Endothelial cell of umbilical vein (primary cell): ENCODE data around the gene PIP4K2C. TPM values are rescaled to one million over a fixed set of nuclear protein-coding genes. Genes with fewer than 3 reads are reported as not detected.

Experiments
- BruUV-seq: library from RNA; stranded (reverse); fragments of 400-500 nt; replicated peaks from 2 replicates; lab custom pipeline; 2021; lab: Mats Ljungman, UMichigan
- CTCF ChIA-PET: fragments of 300-600, 350-600 bp; sonication (Branson Sonifier 250); formaldehyde crosslinking; loops from one replicate; lab custom pipeline; 2021; ENCODE audit warnings: antibody characterized with exemption, inconsistent platforms; lab: Charles Lee
- POLR2A ChIA-PET: fragments of 300-600, 350-600 bp; sonication (Branson Sonifier 250); formaldehyde crosslinking; loops from one replicate; lab custom pipeline; 2021; ENCODE audit warnings: antibody characterized with exemption, inconsistent platforms; lab: Charles Lee
- DNase-seq: peaks from one replicate; pipeline ENCODE4 v3.0.0-alpha.2; 2011; ENCODE audit warnings: low read depth, low spot score
- FAIRE-seq: peaks from 2 replicates; lab custom pipeline; 2011; peaks lifted over from hg19 to GRCh38; lab: Jason Lieb, UNC
- H2AFZ ChIP-seq: 2 replicates; pipeline ENCODE4 v1.6.0; 2012; ENCODE audit warnings: low read depth, low read length, control low read depth, inconsistent platforms
- H3K27ac ChIP-seq: 2 replicates; pipeline ENCODE4 v1.5.1; 2011; ENCODE audit warnings: low read depth, mild to moderate bottlenecking, control low read depth, low read length, moderate library complexity; ENCODE audit not compliant: insufficient read depth
- H3K27me3 ChIP-seq, 2 experiments: 2 replicates each; pipeline versions ENCODE4 v1.6.0 to v1.6.1; 2011; ENCODE audit warnings: low read length in 2 of 2, mixed read lengths in 1 of 2; ENCODE audit not compliant: control insufficient read depth in 2 of 2, insufficient read depth in 2 of 2
- H3K36me3 ChIP-seq, 2 experiments: 2 replicates in 1 of 2; 3 replicates in 1 of 2; pipeline ENCODE4 v1.5.1; 2011; ENCODE audit warnings: low read length in 2 of 2, mild to moderate bottlenecking in 1 of 2, moderate library complexity in 1 of 2; ENCODE audit not compliant: control insufficient read depth in 2 of 2, insufficient read depth in 2 of 2; ENCODE audit errors: extremely low read depth in 1 of 2
- H3K4me1 ChIP-seq: 3 replicates; pipeline ENCODE4 v1.5.1; 2011; ENCODE audit warnings: mild to moderate bottlenecking, low read length; ENCODE audit not compliant: control insufficient read depth, insufficient read depth; ENCODE audit errors: extremely low read depth
- H3K4me2 ChIP-seq: 2 replicates; pipeline ENCODE4 v1.6.1; 2011; ENCODE audit warnings: low read length, control low read depth, mixed read lengths; ENCODE audit not compliant: insufficient read depth
- H3K4me3 ChIP-seq, 3 experiments: fragments of 200-600 bp in 1 of 3; sonication (generic), shearing (Covaris generic) in 1 of 3; replicated peaks in 1 of 3; 2 replicates each; pipeline ENCODE4 v1.5.1; 2011 to 2016; ENCODE audit warnings: control low read depth in 3 of 3, low read length in 3 of 3, mild to moderate bottlenecking in 2 of 3, inconsistent platforms in 1 of 3, low read depth in 1 of 3, moderate library complexity in 1 of 3; ENCODE audit not compliant: insufficient read depth in 1 of 3
- H3K79me2 ChIP-seq: 2 replicates; pipeline ENCODE4 v1.6.0; 2012; ENCODE audit warnings: low read length, inconsistent platforms; ENCODE audit not compliant: control insufficient read depth, insufficient read depth
- H3K9ac ChIP-seq: replicated peaks from 2 replicates; pipeline ENCODE3; 2011; ENCODE audit warnings: low read length, control low read depth; ENCODE audit not compliant: insufficient read depth; ENCODE audit errors: extremely low read depth
- H3K9me1 ChIP-seq: replicated peaks from 3 replicates; pipeline ENCODE4 v1.6.0; 2011; ENCODE audit warnings: mild to moderate bottlenecking, low read length; ENCODE audit not compliant: control insufficient read depth, insufficient read depth; ENCODE audit errors: extremely low read depth
- H3K9me3 ChIP-seq: replicated peaks from 2 replicates; pipeline ENCODE4 v1.5.1; 2012; ENCODE audit warnings: low read length, inconsistent platforms; ENCODE audit not compliant: control insufficient read depth, insufficient read depth
- H4K20me1 ChIP-seq: replicated peaks from 2 replicates; pipeline ENCODE3; 2011; ENCODE audit warnings: mild to moderate bottlenecking, low read length; ENCODE audit not compliant: control insufficient read depth, insufficient read depth; ENCODE audit errors: extremely low read depth
- CTCF ChIP-seq, 2 donors: IDR thresholded peaks; 1 replicate in 1 of 2; 2 replicates in 1 of 2; pipeline ENCODE4 v1.5.1; 2011; ENCODE audit warnings: low read length in 2 of 2, mild to moderate bottlenecking in 2 of 2, moderate library complexity in 2 of 2, control low read depth in 1 of 2, inconsistent platforms in 1 of 2, low read depth in 1 of 2; ENCODE audit not compliant: insufficient read depth in 1 of 2; ENCODE audit errors: extremely low read depth in 1 of 2
- EZH2 ChIP-seq: IDR thresholded peaks from 2 replicates; pipeline ENCODE4 v1.6.1; 2012; ENCODE audit warnings: borderline replicate concordance, low read depth, mild to moderate bottlenecking, moderate library complexity, low read length, inconsistent platforms; ENCODE audit not compliant: severe bottlenecking
- FOS ChIP-seq: IDR thresholded peaks from 2 replicates; pipeline ENCODE4 v1.6.1; 2011; ENCODE audit warnings: mild to moderate bottlenecking, low read length, moderate library complexity, borderline replicate concordance; ENCODE audit not compliant: insufficient read depth
- GATA2 ChIP-seq: IDR thresholded peaks from 2 replicates; pipeline ENCODE4 v1.7.0; 2011; ENCODE audit warnings: low read depth, mild to moderate bottlenecking, moderate library complexity, mixed read lengths, low read length; ENCODE audit not compliant: insufficient read length, insufficient read depth
- JUN ChIP-seq: IDR thresholded peaks from 2 replicates; pipeline ENCODE4 v1.6.1; 2011; ENCODE audit warnings: borderline replicate concordance, low read depth; ENCODE audit not compliant: insufficient read length, insufficient read depth
- MAX ChIP-seq: IDR thresholded peaks from 2 replicates; pipeline ENCODE4 v1.6.1; 2011; ENCODE audit not compliant: insufficient read depth, insufficient read length
- MYC ChIP-seq: IDR thresholded peaks from one replicate; pipeline ENCODE4 v1.6.1; 2011; ENCODE audit warnings: mild to moderate bottlenecking, low read depth, low read length
- POLR2A ChIP-seq: IDR thresholded peaks from 2 replicates; pipeline ENCODE4 v1.6.1; 2012; ENCODE audit warnings: low read depth, mild to moderate bottlenecking, control low read depth, low read length
- POLR2AphosphoS5 ChIP-seq: IDR thresholded peaks from 2 replicates; pipeline ENCODE4 v1.6.1; 2012; ENCODE audit warnings: low read depth, mild to moderate bottlenecking, control low read depth, low read length, moderate library complexity; ENCODE audit not compliant: insufficient read depth
- dilution Hi-C: fragments of 300-500 bp; cut with MboI; formaldehyde crosslinking; loops from one replicate; pipeline ENCODE4 v1.15.0; 2019; ENCODE audit warnings: low sequenced_read_pairs; ENCODE audit not compliant: extremely low pct_ligation_motif_present
- intact Hi-C: fragments of 100-400 bp; cut with micrococcal nuclease; formaldehyde crosslinking; loops from one replicate; pipeline ENCODE4 v1.10.0; 2022
- polyA plus RNA-seq, 4 experiments: library from polyadenylated mRNA; depleted of rRNA in 3 of 4; stranded (reverse) in 3 of 4; unstranded in 1 of 4; fragments of >200 nt; gene quantifications; 2 replicates each; pipeline versions ENCODE4 v1.2.1 to v1.2.3, GENCODE V29; 2011 to 2012; ENCODE audit warnings: missing spikeins in 1 of 4
- total RNA-seq: library from RNA; stranded (reverse); gene quantifications from 2 replicates; pipeline ENCODE4 v1.2.3, GENCODE V29; 2021

Gene PIP4K2C
- total and polyA plus RNA-seq, 2 donors (not counting 3 experiments of a cell fraction or from before 2014, with no cell fraction given): 10.5 to 11.5 TPM

- FAIRE-seq (no peak), DNase-seq (no peak)
- H3K4me3 ChIP-seq: no peak overlapping the region
- peaks cover 5% of the 10 kb centered on the region for H3K4me1 ChIP-seq
- H3K36me3 ChIP-seq: no peaks in the 10 kb centered on the region
- TF ChIP-seq POLR2A (no peak), MYC (no peak), EZH2 (no peak), CTCF (IDR thresholded peaks at IDR 0.05; ENCODE audit: extremely low read depth in 1 of 2, insufficient read depth in 1 of 2, low read depth in 1 of 2, low read length in 2 of 2) (no peak), GATA2 (no peak), JUN (no peak), MAX (no peak), FOS (no peak), POLR2AphosphoS5 (no peak)
- intact Hi-C loops: no loop called here
- H3K4me2 ChIP-seq: no peak overlapping the region
- H3K9me3 ChIP-seq: no peaks in the 10 kb centered on the region
- no peak overlapping the region for H3K9ac ChIP-seq
- dilution Hi-C loops: no loop called here
- H3K27me3 ChIP-seq: peaks cover 3 to 9% of the 10 kb centered on the region in 2 experiments
- ChIA-PET POLR2A (no interaction called here), CTCF (interaction anchor here (0.5 to 3.3 kb wide), 7 partner anchors 9 to 345 kb away, joined by 3 to 63 read pairs (median 4); partner anchors contain the start of gene B4GALNT1)
- H3K27ac ChIP-seq: no peak overlapping the region
- no peaks in the 10 kb centered on the region for H3K9me1 ChIP-seq
- no TSS peak for BruUV-seq
- H2AFZ ChIP-seq: no peak overlapping the region
- no peaks in the 10 kb centered on the region for H4K20me1 ChIP-seq
- no peaks in the 10 kb centered on the region for H3K79me2 ChIP-seq
Observed at GRCh38 chr12:57592551-57593165, 1.7 kb downstream of the PIP4K2C start.
